ENCODE measurements around the gene PGM2. TPM values are rescaled to one million over a fixed set of nuclear protein-coding genes. Genes with fewer than 3 reads are reported as not detected.
A peak's percentile ranks its signal among the peaks of the same experiment; 100 is the strongest.
"Not testable (repeated sequence)": the region's sequence is repeated elsewhere in the genome, so short reads cannot be mapped to it uniquely, and the experiment has no call there.

The PGM2 gene
- total and polyA plus RNA-seq, 10 of the 15 experiments (the other 5 are each of a cell fraction or from before 2014, with no cell fraction given) = 11.9 to 41.7 (median 37.1) TPM

- RAD21 ChIA-PET (ENCODE audit: unreplicated experiment) = interaction anchor here (1.1 to 2.7 kb wide), 7 partner anchors 18 to 222 kb away, joined by 3 to 28 read pairs (median 5); partner anchors contain the start of gene TBC1D1
- H3K27me3 ChIP-seq (replicated peaks in 1 of 2; ENCODE audit: control insufficient read depth in 2 of 2, insufficient read depth in 2 of 2, low read length in 1 of 2); in situ Hi-C loops (cut with MboI); ATAC-seq; H4K20me1 ChIP-seq (ENCODE audit: control insufficient read depth, insufficient read depth); DNase-seq (ENCODE audit: low read depth, low spot score); FAIRE-seq; H3K36me3 ChIP-seq (ENCODE audit: control insufficient read depth in 2 of 2, insufficient read depth in 2 of 2, low read length in 1 of 2); H3K9me3 ChIP-seq (replicated peaks; ENCODE audit: control insufficient read depth, insufficient read depth, low read length); BruUV-seq (replicated peaks); H3K4me1 ChIP-seq (ENCODE audit: control insufficient read depth, insufficient read depth, low read length): not testable (repeated sequence)
- WGBS (ENCODE audit: insufficient coverage, insufficient replicate concordance, low lambda C conversion rate, missing lambda C conversion rate) = 1% methylated on average over 9 of the region's 9 CpGs
- H3K9ac ChIP-seq (ENCODE audit: control insufficient read depth, insufficient read depth, low read length) = peak overlapping the region; percentile 65
- H3K4me3 ChIP-seq = peak overlapping the region; percentile 79
- POLR2A ChIA-PET = interaction anchor here (0.7 to 2.0 kb wide), 4 partner anchors 21 to 151 kb away, joined by 3 to 14 read pairs (median 6); partner anchors contain the start of gene TBC1D1
- H3K4me2 ChIP-seq (ENCODE audit: control insufficient read depth, insufficient read depth) = peak overlapping the region; percentile 80
- CTCF ChIA-PET = interaction anchor here (0.6 to 4.2 kb wide), 14 partner anchors 9 to 222 kb away, joined by 3 to 26 read pairs (median 4); no protein-coding TSS in a partner anchor
- H2AFZ ChIP-seq (ENCODE audit: control insufficient read depth, low read depth, low read length) = peak overlapping the region; percentile 81
- H3K27ac ChIP-seq (ENCODE audit: control insufficient read depth, insufficient read depth) = peak overlapping the region; percentile 66
- TF ChIP-seq CTCF (IDR thresholded peaks at IDR 0.05 in 2 of 3, conservative IDR thresholded peaks at IDR 0.05 in 1 of 3; ENCODE audit: control insufficient read depth in 2 of 3, extremely low read depth in 1 of 3, insufficient read depth in 1 of 3, low read depth in 3 of 3, low read length in 3 of 3) = 0 out of 6 replicates have a peak, but pooled peaks of 1 of the 3 experiments have one; percentile 6
- SMC1A ChIA-PET (ENCODE audit: uncharacterized antibody, unreplicated experiment) = interaction anchor here (0.7 to 3.3 kb wide), 11 partner anchors 9 to 221 kb away, joined by 3 to 10 read pairs (median 3); no protein-coding TSS in a partner anchor
- peaks cover 12% of the 10 kb centered on the region for H3K79me2 ChIP-seq (ENCODE audit: control insufficient read depth, insufficient read depth, low read length)
- intact Hi-C loops (cut with micrococcal nuclease; ENCODE audit: unreplicated experiment) = loop anchor here (5.0 kb wide), 1 partner anchor 152 kb away; no protein-coding TSS in a partner anchor
These were observed 985 bp upstream of the PGM2 start for GRCh38 chr4:37825501-37825900.

- ATAC-seq = peak; percentile 7
- Histone ChIP-seq H3K4me1 (ENCODE audit: control insufficient read depth, insufficient read depth, low read length) (0 out of 2 replicates have a peak, but pooled peaks cover 5% of the 10 kb centered on the region), H3K27me3 (replicated peaks in 1 of 2; ENCODE audit: control insufficient read depth in 2 of 2, insufficient read depth in 2 of 2, low read length in 1 of 2) (no peaks in the 10 kb centered on the region), H3K4me2 (ENCODE audit: control insufficient read depth, insufficient read depth) (peak overlapping the region; percentile 80), H2AFZ (ENCODE audit: control insufficient read depth, low read depth, low read length) (peak overlapping the region; percentile 81), H3K36me3 (ENCODE audit: control insufficient read depth in 2 of 2, insufficient read depth in 2 of 2, low read length in 1 of 2) (0 out of 4 replicates have a peak, but pooled peaks cover 0 to 2% of the 10 kb centered on the region in 2 experiments), H3K27ac (ENCODE audit: control insufficient read depth, insufficient read depth) (peak overlapping the region; percentile 66), H4K20me1 (ENCODE audit: control insufficient read depth, insufficient read depth) (no peaks in the 10 kb centered on the region), H3K9me3 (replicated peaks; ENCODE audit: control insufficient read depth, insufficient read depth, low read length) (no peaks in the 10 kb centered on the region), H3K79me2 (ENCODE audit: control insufficient read depth, insufficient read depth, low read length) (peaks cover 12% of the 10 kb centered on the region), H3K4me3 (peak overlapping the region; percentile 79), H3K9ac (ENCODE audit: control insufficient read depth, insufficient read depth, low read length) (peak overlapping the region; percentile 65)
- in situ Hi-C loops (cut with MboI) = no loop called here
- POLR2A ChIA-PET = interaction anchor here (0.5 to 2.0 kb wide), 9 partner anchors 9 to 178 kb away, joined by 3 to 14 read pairs (median 3); partner anchors contain the start of gene TBC1D1
- FAIRE-seq = no peak
- BruUV-seq (replicated peaks) = TSS peak; percentile 97
- no peak for DNase-seq (ENCODE audit: low read depth, low spot score)
- TF ChIP-seq MEF2B (IDR thresholded peaks at IDR 0.05; ENCODE audit: partially characterized antibody, poor library complexity, severe bottlenecking) (peak; percentile 28), JUND (IDR thresholded peaks at IDR 0.05; ENCODE audit: low read depth, low read length) (no peak), RAD21 (IDR thresholded peaks at IDR 0.05; ENCODE audit: insufficient read depth, low read depth, low read length) (no peak), PAX8 (IDR thresholded peaks at IDR 0.05) (peak; percentile 61; the same call in 1 of the 2 replicates), MLLT1 (IDR thresholded peaks at IDR 0.05) (peak; percentile 21; the same call in 1 of the 2 replicates)
- SMC1A ChIA-PET (ENCODE audit: uncharacterized antibody, unreplicated experiment) = interaction anchor here (0.7 to 3.3 kb wide), 11 partner anchors 9 to 222 kb away, joined by 3 to 10 read pairs (median 3); no protein-coding TSS in a partner anchor
- RAD21 ChIA-PET (ENCODE audit: unreplicated experiment) = interaction anchor here (0.6 to 2.7 kb wide), 9 partner anchors 22 to 223 kb away, joined by 3 to 28 read pairs (median 5); partner anchors contain the start of gene TBC1D1
- WGBS (ENCODE audit: insufficient coverage, insufficient replicate concordance, low lambda C conversion rate, missing lambda C conversion rate) = under 1% methylated on average over 14 of the region's 14 CpGs
- CTCF ChIA-PET = interaction anchor here (0.6 to 4.2 kb wide), 16 partner anchors 9 to 309 kb away, joined by 3 to 26 read pairs (median 4); no protein-coding TSS in a partner anchor
- intact Hi-C loops (cut with micrococcal nuclease; ENCODE audit: unreplicated experiment) = loop anchor here (2.0 to 5.0 kb wide), 3 partner anchors 65 to 151 kb away; partner anchors contain the start of genes RELL1 and TBC1D1
These were observed 555 bp upstream of the PGM2 start for GRCh38 chr4:37825968-37826294.
